Activated CD4-positive, alpha-beta T cell treated with anti-CD3 and anti-CD28 coated beads, Interleukin-2, Interleukin-4, amounts not matched to agents 100 ng/mL and 50 ng/mL, durations not matched to agents 16 hours and 8 hours (primary cell): ENCODE measurements around the gene EML1.
A peak's percentile ranks its signal among the peaks of the same experiment; 100 is the strongest.

Experiments used
- DNase-seq: peaks from one replicate; pipeline ENCODE4 v3.0.0-alpha.2; 2020; ENCODE audit warnings: low spot score

Gene EML1

DNA sequence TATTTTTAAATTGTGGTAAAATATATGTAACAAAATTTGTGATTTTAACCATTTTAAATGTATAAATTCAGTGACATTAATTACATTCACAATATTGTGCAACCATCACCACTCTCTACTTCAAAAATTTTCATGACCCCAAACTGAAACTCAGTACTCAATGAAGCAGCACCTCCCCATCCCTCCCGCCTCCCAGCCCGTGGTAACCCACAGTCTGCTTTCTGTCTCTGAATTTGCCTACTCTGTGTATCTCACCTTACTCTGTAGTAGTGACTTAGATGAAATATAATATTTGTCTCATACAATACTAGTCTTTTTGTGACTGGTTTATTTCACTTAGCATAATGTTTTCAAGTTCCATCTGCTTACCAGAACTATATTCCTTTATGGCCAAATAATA, 36.2 kb downstream of the EML1 start:
- DNase-seq: no peak

DNA sequence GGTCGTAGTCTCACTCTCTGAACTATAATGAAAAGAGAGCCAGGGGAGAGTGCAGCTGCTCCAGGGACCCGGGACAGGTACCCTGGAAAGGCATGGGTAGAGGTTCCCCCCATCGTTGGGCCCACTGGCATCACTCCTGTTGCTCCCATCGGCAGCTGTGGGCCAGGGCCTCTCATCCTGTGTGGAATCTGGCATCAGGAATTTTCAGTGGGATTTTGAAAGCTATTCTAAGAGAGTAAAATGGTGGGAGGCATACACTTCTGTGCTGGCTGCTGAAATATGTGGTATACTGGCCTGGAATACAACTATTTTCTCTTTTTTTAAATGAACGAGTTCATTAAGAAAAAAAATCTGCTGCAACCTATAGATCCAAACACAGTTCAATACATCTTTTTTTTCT, 38.1 kb downstream of the EML1 start:
- DNase-seq: no peak

DNA sequence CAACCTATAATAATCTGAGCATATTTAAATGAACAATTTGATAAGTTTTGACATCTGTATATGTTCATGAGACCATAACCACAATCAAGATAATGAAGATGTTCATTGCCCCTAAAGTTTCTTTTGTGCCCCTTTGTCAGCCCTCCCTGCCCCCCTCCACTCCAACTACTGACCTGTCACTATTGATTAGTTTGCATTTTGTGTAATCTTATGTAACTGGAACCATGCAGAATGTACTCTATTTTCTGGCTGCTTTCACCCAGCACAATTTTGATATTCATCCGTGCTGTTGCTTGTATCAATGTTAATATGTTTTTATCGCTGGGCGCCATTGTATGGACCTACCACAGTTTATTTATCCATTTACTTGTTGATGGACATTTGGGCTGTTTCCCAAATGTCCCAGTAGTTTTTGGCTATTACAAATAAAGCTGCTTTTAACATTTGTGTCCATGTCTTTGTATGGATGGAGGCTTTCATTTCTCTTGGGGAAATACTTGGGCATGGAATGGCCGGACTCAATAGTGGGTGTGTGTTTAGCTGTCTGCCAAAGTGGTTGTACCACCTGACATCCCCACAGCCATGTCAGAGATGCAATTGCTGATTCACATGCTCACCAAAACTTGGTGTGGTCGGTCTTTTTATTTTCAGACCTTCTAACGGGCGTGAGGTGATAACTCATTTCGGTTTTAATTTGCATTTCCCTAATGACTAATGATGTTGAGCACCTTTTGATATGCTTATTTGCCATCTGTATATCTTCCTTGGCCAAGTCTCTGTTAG, 38.9 kb downstream of the EML1 start:
- peak; percentile 25 for DNase-seq

DNA sequence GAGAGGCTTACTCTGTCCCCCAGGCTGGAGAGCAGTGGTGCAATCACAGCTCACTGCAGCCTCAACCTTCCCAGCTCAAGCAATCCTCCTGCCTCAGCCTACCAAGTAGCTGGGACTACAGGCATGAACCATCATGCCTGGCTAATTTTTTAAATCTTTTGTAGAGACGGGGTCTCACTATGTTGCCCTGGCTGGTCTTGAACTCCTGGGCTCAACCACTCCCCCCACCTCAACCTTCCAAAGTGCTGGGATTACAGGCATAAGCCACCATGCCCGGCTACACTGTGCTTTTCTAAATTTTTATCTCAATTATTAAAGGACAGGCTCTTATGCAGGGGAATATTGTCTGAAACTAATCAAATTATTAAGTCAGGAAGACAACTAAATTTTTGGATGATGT, 44.6 kb downstream of the EML1 start:
- DNase-seq: no peak

DNA sequence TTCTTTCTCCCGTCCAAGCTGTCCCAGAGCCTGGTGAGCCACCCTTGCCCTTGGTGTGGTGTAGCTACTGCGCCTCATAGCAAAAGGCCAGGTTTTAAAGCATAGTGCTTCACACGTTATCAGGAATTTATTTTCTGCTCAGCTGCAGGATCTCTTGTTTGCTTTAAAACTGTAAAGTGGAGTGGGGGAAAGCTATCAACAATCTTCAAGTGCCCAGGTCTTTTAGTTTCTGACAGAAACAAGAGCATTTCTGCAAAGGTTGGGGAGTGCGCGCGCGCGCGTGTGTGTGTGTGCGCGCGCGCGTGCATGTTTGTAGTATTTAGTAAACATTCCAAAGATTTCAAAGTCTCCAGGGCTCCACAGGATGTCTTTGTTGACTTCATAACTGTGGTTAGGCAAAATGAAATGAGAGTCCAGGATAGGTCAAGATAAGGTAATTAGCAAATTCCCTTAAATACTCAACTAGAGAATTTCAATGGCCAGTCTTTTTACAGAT, 45.5 kb downstream of the EML1 start:
- no peak for DNase-seq

DNA sequence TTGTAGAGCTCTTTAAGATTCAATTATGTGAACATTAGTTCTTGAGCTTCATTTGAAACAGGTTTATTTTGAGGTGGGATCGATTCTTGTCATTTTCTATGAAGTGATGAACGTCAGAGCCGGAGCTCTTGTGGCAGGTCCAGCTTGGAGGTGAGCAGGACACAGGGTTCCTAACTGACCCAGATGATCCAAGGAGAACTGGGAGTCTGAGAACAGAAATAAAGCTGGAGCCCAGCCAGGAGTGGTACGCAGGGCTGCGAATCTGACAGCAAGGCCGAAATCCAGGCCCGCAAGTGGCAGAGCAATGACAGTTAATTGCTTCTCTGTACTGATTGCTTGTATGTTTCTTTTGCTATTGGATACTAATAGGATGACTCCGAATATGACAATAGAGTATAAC, 46.5 kb downstream of the EML1 start:
- DNase-seq: no peak

DNA sequence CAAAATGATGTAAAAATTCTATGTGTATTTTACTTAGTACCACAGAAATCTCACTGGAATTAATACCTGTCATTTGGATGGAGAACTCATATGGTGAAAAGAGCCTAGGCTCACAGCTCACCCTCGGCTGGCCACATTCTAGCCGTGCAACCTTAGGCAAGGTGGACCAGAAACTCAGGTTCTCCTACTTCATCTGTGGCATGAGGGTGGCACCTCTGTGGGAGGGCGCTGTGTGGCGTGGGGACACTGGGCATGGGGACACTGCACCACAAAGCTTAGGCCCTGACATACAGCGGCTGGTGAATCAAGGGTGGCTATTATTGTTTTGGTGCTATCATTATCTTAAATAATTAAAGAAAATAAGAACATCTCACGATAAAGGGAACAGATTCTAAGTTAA, 47.1 kb downstream of the EML1 start:
- DNase-seq: no peak

DNA sequence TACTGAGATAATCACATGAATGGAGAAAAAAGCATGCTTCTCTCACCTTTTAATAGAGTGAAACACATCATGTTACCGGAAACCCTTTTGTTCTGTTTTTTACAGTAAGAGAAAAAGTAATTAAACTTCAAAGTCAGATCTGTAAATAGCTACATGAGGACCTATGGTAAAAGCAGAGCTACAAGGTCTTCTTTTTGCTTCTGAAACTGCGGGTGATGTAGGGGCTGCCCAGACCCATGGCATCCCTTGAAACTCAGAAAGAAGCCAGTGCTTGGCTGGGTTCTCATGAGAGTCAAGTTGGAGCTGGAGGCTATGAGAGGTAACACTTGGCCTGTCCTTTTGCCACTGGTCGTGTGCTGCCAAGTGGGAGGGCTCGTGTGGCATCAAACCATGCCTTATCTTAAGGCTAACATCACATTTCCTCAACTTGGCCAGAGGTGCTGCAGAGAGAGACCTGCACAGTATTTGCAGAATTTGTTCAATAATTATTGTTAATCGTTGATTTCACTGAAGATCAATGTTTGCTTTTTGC, 47.6 kb downstream of the EML1 start:
- DNase-seq: no peak

DNA sequence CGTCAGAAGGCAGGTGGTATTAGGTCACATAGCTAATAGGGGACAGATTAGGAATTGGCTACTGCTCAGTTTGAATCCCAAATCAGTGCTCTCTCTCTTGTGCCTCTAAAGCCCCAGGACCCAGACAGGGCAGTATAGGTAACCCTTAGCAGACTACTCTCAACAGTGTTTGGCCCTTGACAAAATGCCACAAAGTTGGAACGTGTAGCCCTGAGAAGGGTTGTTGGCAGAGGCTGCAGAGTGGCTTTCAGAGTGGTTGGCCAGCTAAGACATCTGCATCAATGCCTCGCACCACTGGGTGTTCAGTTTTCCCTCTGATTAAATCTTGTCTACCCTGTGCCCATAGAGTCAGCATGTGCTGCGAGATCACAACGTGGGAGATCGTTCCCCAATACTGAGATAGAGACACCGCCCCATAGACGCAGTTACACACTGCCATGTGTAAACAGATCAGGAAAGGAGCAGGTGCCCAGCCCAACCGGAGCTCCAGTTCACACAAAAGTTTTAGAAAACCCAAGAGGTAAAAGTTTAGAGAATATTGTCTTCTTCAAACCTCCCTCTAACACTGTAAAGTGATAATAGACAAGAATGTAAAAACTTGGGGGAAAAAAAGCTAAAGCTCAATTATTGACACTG, 48.3 kb downstream of the EML1 start:
- no peak for DNase-seq

DNA sequence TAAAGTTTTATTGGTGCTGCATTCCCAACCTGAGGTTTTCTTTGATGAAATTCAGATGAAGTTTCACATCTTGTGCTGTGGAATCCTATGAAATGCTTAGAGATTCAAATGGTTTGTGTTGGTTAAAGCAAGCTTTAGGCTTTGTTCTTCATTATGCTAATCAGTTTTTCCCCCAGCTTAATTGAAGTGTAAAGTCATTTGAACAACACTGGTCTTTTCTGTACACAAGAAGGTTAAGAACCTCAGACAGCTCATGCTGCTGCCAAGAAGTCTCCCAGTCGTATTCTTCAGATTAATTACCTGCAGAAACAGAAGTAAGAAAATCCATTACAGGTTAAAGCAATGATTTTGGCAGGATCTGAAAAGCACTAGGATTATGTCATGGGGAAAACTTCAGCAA, 48.9 kb downstream of the EML1 start:
- no peak for DNase-seq

DNA sequence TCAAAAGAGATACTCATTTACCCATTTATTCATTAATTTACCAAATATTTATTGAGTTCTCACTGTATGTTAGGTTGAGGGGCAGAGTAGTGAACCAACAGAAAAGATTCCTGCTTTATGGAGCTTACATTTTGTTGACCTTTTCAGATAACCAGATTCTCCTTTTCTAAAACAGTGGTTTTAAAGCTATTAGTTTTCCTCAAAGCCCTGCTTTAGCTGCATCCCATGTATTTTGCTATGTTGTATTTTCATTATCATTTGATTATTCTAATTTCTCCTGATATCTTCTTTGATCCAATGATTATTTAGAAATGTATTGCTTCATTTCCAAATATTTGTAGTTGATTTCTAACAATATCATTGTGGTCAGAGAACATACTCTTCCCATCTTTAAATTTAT, 53.6 kb downstream of the EML1 start:
- DNase-seq: no peak

DNA sequence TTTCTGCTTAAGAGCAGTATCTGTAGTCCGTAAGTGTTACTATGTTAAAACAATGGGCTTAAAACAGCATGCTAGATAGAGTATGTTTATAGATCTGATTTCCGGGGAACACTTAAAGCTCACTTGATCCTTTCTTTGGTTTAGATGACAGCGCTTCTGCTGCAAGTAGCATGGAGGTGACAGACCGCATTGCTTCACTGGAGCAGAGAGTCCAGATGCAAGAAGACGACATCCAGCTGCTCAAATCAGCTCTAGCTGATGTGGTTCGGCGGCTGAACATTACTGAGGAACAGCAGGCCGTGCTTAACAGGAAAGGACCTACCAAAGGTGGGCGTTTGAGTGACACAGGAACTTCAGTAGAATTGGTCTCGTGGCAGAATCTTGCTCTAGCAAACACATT, 57.5 kb downstream of the EML1 start:
- no peak for DNase-seq

DNA sequence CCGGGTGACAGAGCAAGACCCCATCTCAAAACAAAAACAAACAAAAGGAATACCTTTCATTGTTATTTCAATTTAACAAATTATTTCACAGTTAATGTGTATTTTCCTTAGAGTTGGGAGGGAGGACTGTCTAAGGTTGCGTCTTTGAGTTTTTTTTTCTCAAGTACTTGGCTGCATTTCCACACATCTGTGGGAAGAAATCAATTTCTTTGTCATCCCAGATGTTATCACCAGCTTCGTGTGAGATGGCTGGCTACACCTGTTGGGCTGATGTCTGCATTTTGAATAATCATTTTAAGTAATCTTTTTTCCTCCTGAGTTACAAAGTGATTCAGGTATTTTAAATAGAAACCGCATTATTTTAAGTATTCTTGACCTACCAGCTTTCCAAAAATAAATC, 59.4 kb downstream of the EML1 start:
- DNase-seq: no peak

DNA sequence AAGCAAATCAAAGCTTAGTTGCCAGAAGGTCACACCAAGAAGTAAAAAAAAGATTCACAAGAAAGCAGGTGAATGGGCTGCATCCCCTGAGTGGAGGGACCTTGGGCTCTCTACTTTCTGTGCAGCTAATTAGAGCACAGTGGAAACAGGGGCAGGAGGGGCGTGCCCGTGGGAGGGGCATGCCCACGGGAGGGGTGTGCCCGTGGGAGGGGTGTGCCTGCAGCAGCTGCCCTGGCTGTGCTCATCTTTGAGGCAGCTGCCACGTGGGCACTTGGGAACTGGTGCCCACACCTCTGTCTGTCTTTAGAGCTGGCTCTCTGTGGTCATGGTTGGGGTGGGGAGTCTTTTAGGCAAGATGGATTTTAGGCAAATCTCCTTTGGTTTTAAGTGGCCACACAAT, 60.0 kb downstream of the EML1 start:
- no peak for DNase-seq

DNA sequence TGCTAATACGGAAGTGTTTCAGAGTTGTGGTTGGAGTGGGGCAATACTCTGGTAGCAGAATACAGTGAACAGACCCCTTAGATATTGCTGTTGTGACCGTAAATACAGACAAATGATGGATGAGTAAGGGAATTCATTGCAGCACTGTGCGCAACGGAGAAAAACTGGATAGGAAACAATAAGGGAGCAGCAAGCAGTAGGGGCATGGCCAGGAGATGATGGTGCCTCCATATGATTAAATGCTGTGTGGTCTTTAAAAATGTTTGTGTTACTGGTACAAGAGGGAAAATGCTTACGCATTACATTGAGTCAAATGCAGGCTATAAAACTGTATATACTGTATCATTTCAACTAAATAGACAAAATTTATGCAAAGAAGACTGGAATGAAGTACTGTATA, 61.6 kb downstream of the EML1 start:
- no peak for DNase-seq

DNA sequence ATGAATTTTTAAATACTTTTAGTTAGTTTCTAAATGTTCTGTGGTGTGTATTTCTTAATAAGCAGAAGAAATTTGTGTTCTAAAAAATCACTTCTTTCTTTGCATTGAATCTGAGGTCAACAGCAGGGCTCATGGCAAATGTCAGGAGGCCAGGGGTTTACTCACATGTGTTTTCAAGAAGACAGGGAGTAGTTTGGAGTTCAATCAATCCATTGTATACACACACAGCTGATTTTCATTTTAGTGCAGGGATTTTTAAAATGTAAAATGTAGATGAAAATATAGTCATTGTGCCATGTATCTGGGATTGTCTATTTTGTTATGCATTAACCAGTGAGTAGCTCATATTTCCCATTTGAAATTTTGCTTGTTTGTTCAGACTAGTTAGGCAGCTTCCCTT, 62.1 kb downstream of the EML1 start:
- DNase-seq: no peak

DNA sequence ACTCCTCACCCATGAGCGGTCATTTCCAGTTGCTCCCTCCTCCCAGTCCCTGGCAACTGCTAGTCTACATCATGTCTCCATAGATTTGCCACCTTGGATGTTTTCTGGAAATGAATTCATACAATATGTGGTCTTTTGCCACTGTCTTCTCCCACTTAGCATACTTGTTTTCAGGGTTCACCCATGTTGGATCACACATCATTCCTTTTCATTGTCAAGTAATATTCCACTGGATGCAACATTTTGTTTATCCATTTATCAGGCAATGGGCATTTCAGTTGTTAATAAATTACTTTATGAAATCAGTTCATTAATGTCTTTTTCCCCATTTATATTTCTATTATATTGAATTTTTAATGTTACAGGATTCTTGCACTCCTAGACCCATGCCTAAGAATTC, 64.3 kb downstream of the EML1 start:
- no peak for DNase-seq

DNA sequence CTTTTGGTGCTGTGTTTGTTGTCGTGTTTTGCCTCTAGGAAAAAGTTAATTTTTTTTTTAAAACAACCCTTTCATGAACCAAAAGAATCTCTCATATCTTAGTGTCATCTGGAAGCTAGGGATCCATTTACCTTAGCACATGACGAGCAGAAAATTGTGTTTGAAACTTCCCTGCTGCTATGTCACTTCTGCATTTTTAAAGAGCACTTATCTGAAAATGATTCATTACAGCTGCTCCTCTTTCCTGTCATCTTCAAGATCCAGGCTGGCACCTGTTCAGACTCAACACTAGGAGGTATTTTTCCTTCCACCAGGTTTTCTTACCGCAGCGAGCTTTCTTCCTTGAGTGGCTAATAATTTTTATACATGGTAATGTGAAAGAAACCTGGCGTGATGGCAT, 67.0 kb downstream of the EML1 start:
- no peak for DNase-seq

DNA sequence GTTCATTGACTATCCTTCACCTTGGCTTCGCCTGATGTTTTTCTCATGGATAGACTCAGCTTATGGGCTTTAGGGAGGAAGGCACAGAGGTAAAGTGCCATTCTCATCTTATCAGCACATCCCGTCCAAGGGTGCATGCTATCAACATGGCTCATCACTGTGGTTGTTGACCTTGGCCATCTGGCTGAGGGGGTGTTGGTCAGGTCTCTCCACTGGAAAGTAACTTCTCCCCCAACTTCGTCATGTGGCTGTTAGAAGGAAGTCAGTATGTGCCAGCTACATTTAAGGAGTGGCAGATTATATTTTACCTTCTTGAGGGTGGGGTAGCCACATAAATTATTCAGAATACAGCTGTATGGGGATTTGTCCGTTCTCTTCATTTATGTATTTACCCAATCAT, 68.9 kb downstream of the EML1 start:
- no peak for DNase-seq

DNA sequence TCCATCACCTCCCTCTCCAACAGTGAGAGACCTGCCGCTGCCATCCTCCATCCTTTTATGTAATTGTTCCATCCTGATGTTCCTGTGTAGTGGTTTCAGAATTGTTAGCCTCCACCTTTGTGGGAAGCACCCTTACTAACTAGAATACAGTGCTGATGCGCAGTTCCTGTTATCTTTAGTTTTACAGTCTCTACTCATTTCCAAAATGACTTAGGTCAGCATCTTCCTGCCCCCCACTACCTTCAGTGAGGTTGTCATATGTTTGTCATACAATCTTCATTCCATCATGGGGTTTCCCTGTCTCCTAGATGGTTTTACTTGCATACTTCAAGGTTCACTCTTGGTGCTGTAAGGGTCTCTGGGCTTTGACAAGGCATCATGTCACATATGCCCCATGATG, 69.8 kb downstream of the EML1 start:
- peak; percentile 6 for DNase-seq

DNA sequence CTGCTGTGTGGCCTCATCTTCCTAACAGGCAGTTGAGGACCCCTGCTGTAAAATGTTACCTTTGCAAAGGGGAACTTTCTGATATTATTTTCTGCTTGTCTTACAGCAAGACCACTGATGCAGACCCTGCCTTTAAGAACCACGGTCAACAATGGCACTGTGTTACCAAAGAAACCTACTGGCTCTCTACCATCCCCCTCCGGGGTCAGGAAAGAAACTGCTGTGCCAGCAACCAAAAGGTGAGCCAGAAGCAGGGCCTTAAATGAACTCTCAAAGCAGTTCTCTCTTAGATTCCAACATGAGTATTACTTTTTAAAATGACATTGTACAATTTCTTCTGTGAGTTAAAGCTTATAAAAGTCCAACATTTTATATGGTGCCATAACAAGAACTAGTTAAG, 72.2 kb downstream of the EML1 start:
- DNase-seq: no peak

DNA sequence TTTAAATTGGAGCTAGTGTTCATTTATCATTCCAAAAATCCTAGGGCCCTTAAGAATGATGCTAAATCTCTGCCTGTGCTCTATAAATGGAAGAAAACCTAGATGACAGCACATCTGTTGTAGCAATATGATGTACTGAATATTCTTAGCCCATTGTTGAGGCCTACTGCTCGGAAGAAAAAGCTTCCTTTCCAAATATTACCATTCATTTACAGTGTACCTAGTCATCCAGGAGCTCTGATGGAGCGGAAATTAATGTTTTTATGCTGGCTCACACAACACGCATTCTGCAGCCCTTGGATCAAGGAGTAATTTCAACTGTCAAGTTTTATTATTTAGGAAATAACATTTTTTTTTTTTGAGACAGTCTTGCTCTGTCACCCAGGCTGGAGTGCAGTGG, 77.4 kb downstream of the EML1 start:
- no peak for DNase-seq

DNA sequence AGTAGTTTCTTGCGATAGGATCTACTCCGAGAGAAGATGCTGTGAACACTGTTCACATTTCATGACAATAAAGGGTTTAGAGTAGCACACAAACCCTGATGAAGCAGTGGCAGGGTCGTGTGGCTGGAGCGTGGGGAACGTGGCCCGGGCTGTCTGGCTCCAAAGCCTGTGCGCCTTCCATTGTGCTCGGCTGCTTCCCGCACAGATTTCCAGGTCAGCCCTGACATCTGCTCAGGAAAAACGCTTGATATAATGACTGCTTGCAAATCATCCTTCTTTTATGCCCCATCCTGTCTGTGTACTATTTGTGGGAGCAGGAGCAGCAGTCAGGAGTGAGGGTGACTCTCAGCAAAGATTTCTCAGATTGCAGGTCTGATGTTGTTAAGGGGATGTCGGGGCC, 78.6 kb downstream of the EML1 start:
- DNase-seq: no peak
